ENCODE results near the gene ADCY3.

The ADCY3 gene

GRCh38 chr2:24830786-24831185 is 89.3 kb downstream of the ADCY3 start:
- no peak for DNase-seq (ENCODE audit: low read depth in 2 of 2)

GRCh38 chr2:24830351-24830750 is 89.7 kb downstream of the ADCY3 start:
- DNase-seq (ENCODE audit: low read depth in 2 of 2) = no peak

- no peak for DNase-seq (ENCODE audit: low read depth in 2 of 2)
These were observed 91.6 kb downstream of the ADCY3 start for GRCh38 chr2:24828238-24828996.

DNA sequence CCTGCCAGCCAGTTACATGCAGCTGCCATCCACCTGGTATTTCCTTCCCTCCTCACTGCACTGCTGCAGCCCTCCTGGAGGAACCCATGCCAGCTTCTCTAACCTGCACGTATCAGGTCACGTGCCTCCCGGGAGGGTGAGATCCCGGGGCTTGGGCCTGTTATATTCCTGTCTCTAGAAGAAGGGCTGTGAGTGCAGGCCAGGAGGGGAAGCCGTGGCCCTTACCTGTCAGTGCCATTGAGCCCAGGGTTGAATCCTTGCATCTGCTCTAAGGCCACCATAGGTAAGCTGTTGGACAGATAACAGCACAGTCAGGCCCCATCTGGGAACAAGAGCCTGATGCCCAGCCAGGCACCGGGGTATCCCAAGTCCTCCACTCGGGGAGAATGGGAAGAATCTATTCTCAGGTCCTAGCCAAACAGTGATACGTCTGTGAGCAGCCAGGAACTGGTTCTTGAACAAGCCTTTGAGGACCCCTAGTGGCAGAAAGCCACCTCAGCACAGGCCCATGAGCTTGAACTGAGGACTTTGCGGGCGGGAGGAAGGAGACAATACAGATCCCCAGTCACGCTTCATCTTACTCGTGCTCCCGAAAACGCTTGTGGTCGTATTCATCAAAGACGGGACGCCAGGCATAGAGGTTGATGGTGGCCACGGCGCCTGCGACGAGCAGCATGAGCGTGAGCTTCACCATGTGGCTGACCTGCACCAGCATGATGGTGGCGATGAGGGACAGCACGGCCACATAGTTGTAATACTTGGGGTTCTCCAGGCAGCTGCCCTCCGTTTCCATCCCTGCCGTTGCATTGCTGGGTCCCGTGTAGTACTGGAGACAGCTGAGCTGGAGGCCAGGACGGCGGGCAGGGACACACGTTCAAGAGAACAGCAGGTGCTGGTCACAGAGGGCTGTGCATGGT is 92.5 kb downstream of the ADCY3 start:
- peak; percentile 56 to 61 for DNase-seq (ENCODE audit: low read depth in 2 of 2)

- no peak for DNase-seq (ENCODE audit: low read depth in 2 of 2)
These were observed 93.3 kb downstream of the ADCY3 start for GRCh38 chr2:24826773-24827145.

GRCh38 chr2:24825883-24826772 is 93.9 kb downstream of the ADCY3 start:
- DNase-seq (ENCODE audit: low read depth in 2 of 2) = no peak

GRCh38 chr2:24824966-24825882 is 94.8 kb downstream of the ADCY3 start:
- DNase-seq (ENCODE audit: low read depth in 2 of 2) = no peak

GRCh38 chr2:24824071-24824588 is 95.9 kb downstream of the ADCY3 start:
- no peak for DNase-seq (ENCODE audit: low read depth in 2 of 2)

- no peak for DNase-seq (ENCODE audit: low read depth in 2 of 2)
These were observed 97.9 kb downstream of the ADCY3 start for GRCh38 chr2:24822049-24822706.

GRCh38 chr2:24821433-24821891 is 98.6 kb downstream of the ADCY3 start:
- DNase-seq (ENCODE audit: low read depth in 2 of 2) = no peak

- no peak for DNase-seq (ENCODE audit: low read depth in 2 of 2)
These were observed 99.2 kb downstream of the ADCY3 start for GRCh38 chr2:24820598-24821432.

- DNase-seq (ENCODE audit: low read depth in 2 of 2) = no peak
These were observed 99.9 kb downstream of the ADCY3 start for GRCh38 chr2:24820175-24820513.

GRCh38 chr2:24819442-24820174 is 100.4 kb downstream of the ADCY3 start:
- no peak for DNase-seq (ENCODE audit: low read depth in 2 of 2)

DNA sequence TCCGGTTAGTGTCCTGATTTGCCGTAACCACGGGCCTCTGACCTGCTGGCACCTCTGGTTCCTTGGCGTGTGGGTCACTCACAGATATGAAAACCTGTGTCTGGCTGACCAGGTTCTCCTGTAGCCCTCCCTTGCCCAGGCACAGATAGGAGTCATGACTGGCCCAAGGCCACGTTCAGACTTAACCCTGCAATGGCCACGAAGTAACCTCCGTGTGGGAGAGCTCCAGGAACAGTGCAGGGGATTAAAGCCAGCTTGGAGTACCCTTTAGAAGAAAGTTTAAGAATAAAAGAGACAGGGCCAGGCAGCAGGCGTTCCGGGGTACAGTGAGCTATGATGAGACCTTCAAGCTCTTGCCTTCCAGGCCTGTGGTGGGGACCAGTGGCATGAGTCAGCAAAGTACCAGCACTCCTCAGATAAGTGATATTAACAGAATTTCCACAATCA is 101.3 kb downstream of the ADCY3 start:
- no peak for DNase-seq (ENCODE audit: low read depth in 2 of 2)

- peak; percentile 55 to 61 for DNase-seq (ENCODE audit: low read depth in 2 of 2)
These were observed 103.2 kb downstream of the ADCY3 start for GRCh38 chr2:24816884-24817283.

- no peak for DNase-seq (ENCODE audit: low read depth in 2 of 2)
These were observed 103.6 kb downstream of the ADCY3 start for GRCh38 chr2:24816404-24816803.

DNA sequence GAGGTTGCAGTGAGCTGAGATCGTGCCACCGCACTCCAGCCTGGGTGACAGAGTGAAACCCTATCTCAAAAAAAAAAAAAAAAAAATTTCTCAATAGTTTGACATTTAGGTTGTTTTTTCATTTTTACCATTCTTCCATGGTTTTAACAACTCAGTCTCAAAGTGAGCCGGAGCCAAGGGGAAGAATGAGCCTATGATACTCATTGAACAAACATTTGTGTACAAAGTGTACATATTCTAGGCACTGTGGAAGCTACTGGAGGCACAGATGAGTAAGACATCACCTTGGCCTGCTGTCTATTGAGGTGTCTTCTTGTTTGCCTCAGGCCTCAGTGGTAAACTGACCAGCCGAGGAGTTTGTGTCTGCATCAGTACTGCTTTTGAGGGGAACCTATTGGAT is 104.9 kb downstream of the ADCY3 start:
- no peak for DNase-seq (ENCODE audit: low read depth in 2 of 2)

DNA sequence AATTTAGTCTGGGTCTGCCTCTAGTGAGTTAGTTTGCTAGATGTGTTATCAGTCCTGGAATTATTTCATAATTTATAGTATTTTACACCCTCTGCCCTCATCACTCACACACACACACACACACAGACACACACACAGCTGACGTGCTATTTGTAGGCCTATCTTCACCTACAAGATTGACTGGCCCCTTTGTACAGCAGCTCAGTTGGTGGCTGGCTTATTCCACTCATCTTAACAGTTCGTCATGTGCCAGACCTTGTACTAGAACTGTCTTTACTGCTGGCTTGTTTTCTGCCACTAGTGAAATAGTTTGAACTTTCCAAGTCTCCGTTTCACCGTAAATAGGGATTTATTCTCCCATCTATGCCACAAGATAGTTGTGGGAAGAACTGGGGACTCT is 105.5 kb downstream of the ADCY3 start:
- no peak for DNase-seq (ENCODE audit: low read depth in 2 of 2)
